ENCODE measurements around the gene RIPOR2.

DNA sequence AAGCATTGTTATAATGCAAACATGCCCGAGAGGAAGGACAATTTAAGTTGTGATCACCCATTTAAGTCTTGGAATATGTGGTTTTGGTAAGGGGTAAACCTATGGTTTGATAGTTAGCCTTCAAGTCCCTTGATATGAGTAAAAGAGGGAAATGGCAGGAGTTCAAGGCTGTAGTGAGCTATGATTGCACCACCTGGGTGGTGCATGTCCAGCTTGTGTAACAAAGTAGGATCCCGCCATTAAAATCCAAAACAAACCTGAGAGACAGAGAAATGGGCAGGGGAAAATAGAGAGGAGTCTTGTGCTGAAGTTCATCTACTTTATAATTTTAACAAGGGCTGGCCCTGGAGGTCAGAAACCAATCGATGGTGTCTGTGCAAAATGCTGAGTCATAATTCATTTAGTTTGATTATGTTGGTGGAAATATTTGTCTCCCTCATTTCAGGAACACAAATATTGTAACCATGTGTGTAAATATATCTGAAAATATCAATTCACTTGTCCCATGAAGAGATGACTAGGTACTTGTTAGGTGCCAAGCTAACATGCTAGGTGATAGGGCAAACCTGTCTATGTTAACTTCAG lies 113.8 kb downstream of the RIPOR2 start:
- TF ChIP-seq, protein P1, sequence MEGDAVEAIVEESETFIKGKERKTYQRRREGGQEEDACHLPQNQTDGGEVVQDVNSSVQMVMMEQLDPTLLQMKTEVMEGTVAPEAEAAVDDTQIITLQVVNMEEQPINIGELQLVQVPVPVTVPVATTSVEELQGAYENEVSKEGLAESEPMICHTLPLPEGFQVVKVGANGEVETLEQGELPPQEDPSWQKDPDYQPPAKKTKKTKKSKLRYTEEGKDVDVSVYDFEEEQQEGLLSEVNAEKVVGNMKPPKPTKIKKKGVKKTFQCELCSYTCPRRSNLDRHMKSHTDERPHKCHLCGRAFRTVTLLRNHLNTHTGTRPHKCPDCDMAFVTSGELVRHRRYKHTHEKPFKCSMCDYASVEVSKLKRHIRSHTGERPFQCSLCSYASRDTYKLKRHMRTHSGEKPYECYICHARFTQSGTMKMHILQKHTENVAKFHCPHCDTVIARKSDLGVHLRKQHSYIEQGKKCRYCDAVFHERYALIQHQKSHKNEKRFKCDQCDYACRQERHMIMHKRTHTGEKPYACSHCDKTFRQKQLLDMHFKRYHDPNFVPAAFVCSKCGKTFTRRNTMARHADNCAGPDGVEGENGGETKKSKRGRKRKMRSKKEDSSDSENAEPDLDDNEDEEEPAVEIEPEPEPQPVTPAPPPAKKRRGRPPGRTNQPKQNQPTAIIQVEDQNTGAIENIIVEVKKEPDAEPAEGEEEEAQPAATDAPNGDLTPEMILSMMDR (conservative IDR thresholded peaks at IDR 0.05 in 1 of 2, IDR thresholded peaks at IDR 0.05 in 1 of 2; ENCODE audit: extremely low read depth in 1 of 2, insufficient read depth in 1 of 2, low read depth in 1 of 2, low read length in 2 of 2): no peak
- TF ChIP-seq EZH2 (IDR thresholded peaks at IDR 0.05; ENCODE audit: borderline replicate concordance, low read length): no peak

Measured in mammary epithelial cell (primary cell).